K562 (cell line): Measurements from ENCODE around the gene ADAMTS15. TPM values are rescaled to one million over a fixed set of nuclear protein-coding genes. Genes with fewer than 3 reads are reported as not detected.

Source experiments
- ATAC-seq: fragments of 200-7000 bp; cut with Tn5 transposase; 3 replicates; pipeline ENCODE4 v1.9.1; 2020; ENCODE audit warnings: moderate library complexity
- BruUV-seq: library from RNA; stranded (reverse); fragments of 400-500 nt; replicated peaks from 2 replicates; lab custom pipeline; 2021; lab: Mats Ljungman, UMichigan
- CTCF ChIA-PET: fragments of 300-600 bp; formaldehyde crosslinking; extraction: SDS; loops from one replicate; lab custom pipeline; 2021; ENCODE audit warnings: low intra/inter-chr PET ratio; lab: Yijun Ruan, JAX
- POLR2A ChIA-PET: fragments of 300-600, 350-650 bp; sonication (Branson Sonifier 250); formaldehyde crosslinking; extraction: SDS; loops from one replicate; lab custom pipeline; 2021; ENCODE audit warnings: antibody characterized with exemption, inconsistent platforms; lab: Yijun Ruan, JAX
- DNase-seq, 4 experiments: peaks; one replicate each; pipeline versions ENCODE4 v3.0.0 to v3.0.0-alpha.2; 2011 to 2018; ENCODE audit warnings: low spot score in 3 of 4, mixed read lengths in 3 of 4; ENCODE audit errors: extremely low read depth in 1 of 4
- FAIRE-seq: peaks from 2 replicates; lab custom pipeline; 2011; peaks lifted over from hg19 to GRCh38; lab: Jason Lieb, UNC
- H2AFZ ChIP-seq: 2 replicates; pipeline ENCODE4 v1.6.0; 2011; ENCODE audit warnings: low read depth, low read length, control low read depth, inconsistent platforms
- H3K27ac ChIP-seq: fragments of 200-600 bp; 3 replicates; pipeline ENCODE4 v1.8.0; 2011; ENCODE audit warnings: low read depth, mild to moderate bottlenecking, control low read depth, inconsistent platforms, low read length, moderate library complexity, mixed read lengths; ENCODE audit errors: extremely low read depth
- H3K27me3 ChIP-seq, 2 experiments: fragments of 300-600 bp in 1 of 2; 2 replicates in 1 of 2; 3 replicates in 1 of 2; pipeline versions ENCODE4 v1.6.0 to v1.8.0; 2011; ENCODE audit warnings: inconsistent platforms in 2 of 2, low read length in 2 of 2, mild to moderate bottlenecking in 1 of 2, mixed read lengths in 1 of 2, moderate library complexity in 1 of 2; ENCODE audit not compliant: control insufficient read depth in 2 of 2, insufficient read depth in 2 of 2
- H3K36me3 ChIP-seq: fragments of 300-600 bp; 3 replicates; pipeline ENCODE4 v1.8.0; 2011; ENCODE audit warnings: mild to moderate bottlenecking, low read length, inconsistent platforms; ENCODE audit not compliant: control insufficient read depth, insufficient read depth
- H3K4me1 ChIP-seq, 2 experiments: fragments of 200-600 bp in 1 of 2; replicated peaks in 1 of 2; 2 replicates in 1 of 2; 3 replicates in 1 of 2; pipeline versions ENCODE4 v1.5.1 to v1.8.0; 2011; ENCODE audit warnings: inconsistent platforms in 2 of 2, low read length in 2 of 2, mild to moderate bottlenecking in 1 of 2, mixed read lengths in 1 of 2, moderate library complexity in 1 of 2; ENCODE audit not compliant: control insufficient read depth in 2 of 2, insufficient read depth in 2 of 2
- H3K4me2 ChIP-seq: 2 replicates; pipeline ENCODE4 v1.6.1; 2011; ENCODE audit warnings: low read length, control low read depth, inconsistent platforms, mixed read lengths; ENCODE audit not compliant: insufficient read depth
- H3K4me3 ChIP-seq: fragments of 200-600 bp; sonication (generic), shearing (Covaris generic); 2 replicates; pipeline ENCODE4 v1.5.1; 2016; ENCODE audit warnings: control low read depth, inconsistent platforms
- H3K79me2 ChIP-seq: fragments of 200-600 bp; 3 replicates; pipeline ENCODE4 v1.8.0; 2011; ENCODE audit warnings: low read length, inconsistent platforms; ENCODE audit not compliant: control insufficient read depth, insufficient read depth
- H3K9ac ChIP-seq, 2 experiments: 2 replicates each; pipeline versions ENCODE4 v1.6.0 to v1.6.1; 2011; ENCODE audit warnings: low read depth in 2 of 2, low read length in 2 of 2, control low read depth in 1 of 2, inconsistent platforms in 1 of 2, mild to moderate bottlenecking in 1 of 2, mixed read lengths in 1 of 2; ENCODE audit not compliant: insufficient read depth in 1 of 2
- H3K9me1 ChIP-seq: one replicate; pipeline ENCODE4 v1.6.0; 2011; ENCODE audit warnings: inconsistent platforms, mild to moderate bottlenecking, low read length, moderate library complexity; ENCODE audit not compliant: control insufficient read depth, insufficient read depth
- H3K9me3 ChIP-seq: replicated peaks from 2 replicates; pipeline ENCODE4 v1.5.1; 2011; ENCODE audit warnings: low read depth, low read length, inconsistent platforms; ENCODE audit not compliant: control insufficient read depth, insufficient read depth
- H4K20me1 ChIP-seq: replicated peaks from 2 replicates; pipeline ENCODE4 v1.6.1; 2011; ENCODE audit warnings: low read length, inconsistent platforms, mixed read lengths; ENCODE audit not compliant: control insufficient read depth, insufficient read depth
- ATF6 ChIP-seq: sonication (generic); formaldehyde crosslinking; IDR thresholded peaks from 2 replicates; pipeline ENCODE4 v1.4.0; 2020; ENCODE audit warnings: mild to moderate bottlenecking, missing genetic modification reagents
- CCAR2 ChIP-seq: fragments of 200-400 bp; formaldehyde crosslinking; IDR thresholded peaks from 2 replicates; pipeline ENCODE4 v1.6.1; 2017; ENCODE audit warnings: mild to moderate bottlenecking, low read depth, low read length
- MLLT1 ChIP-seq, 2 experiments: fragments of 450-650 bp; IDR thresholded peaks; 2 replicates each; pipeline ENCODE4 v1.6.1; 2016
- PBX2 ChIP-seq, 2 experiments: IDR thresholded peaks in 1 of 2; conservative IDR thresholded peaks in 1 of 2; 2 replicates each; pipeline ENCODE4 v1.6.1; 2016; ENCODE audit warnings: low read depth in 2 of 2, mild to moderate bottlenecking in 1 of 2, missing compliant biosample characterization in 1 of 2, missing genetic modification characterization in 1 of 2, moderate library complexity in 1 of 2
- WHSC1 ChIP-seq: IDR thresholded peaks from one replicate; pipeline ENCODE4 v1.6.1; 2012; ENCODE audit warnings: low read length, control low read depth, inconsistent platforms
- ZNF384 ChIP-seq: IDR thresholded peaks from 2 replicates; pipeline ENCODE4 v1.6.1; 2012; ENCODE audit warnings: low read depth, low read length, improper control_type of control experiment
- ZNF644 ChIP-seq: fragments of 200-800 bp; sonication (Bioruptor generic); IDR thresholded peaks from 2 replicates; pipeline ENCODE4 v1.6.1; 2016; ENCODE audit warnings: low read depth, missing genetic modification characterization, missing compliant biosample characterization
- WGBS: fragments of 100-300 bp; shearing (Covaris generic); methylation state at CpG from one replicate; pipeline ENCODE4 v1.1.6; 2016; ENCODE audit warnings: low coverage, mixed read lengths; ENCODE audit not compliant: insufficient coverage; ENCODE audit errors: missing lambda C conversion rate; 5-methylcytosine and 5-hydroxymethylcytosine counted together
- in situ Hi-C: fragments of 300-500 bp; cut with MboI; formaldehyde crosslinking; loops from 4 replicates; pipeline ENCODE4 v1.15.0; 2018; ENCODE audit warnings: inconsistent platforms, mixed read lengths
- intact Hi-C: fragments of 100-400 bp; cut with micrococcal nuclease; formaldehyde crosslinking; loops from 2 replicates; pipeline ENCODE4 v1.14.2; 2022
- polyA plus RNA-seq, 8 experiments: library from polyadenylated mRNA; depleted of rRNA in 4 of 8; stranded (reverse) in 5 of 8; unstranded in 3 of 8; fragments of >200 nt; fragmentation: Nextera tagmentation in 2 of 8; fragmentation: Illumina TruSeq in 1 of 8; extraction: Ambion mirVana in 2 of 8; extraction: Trizol in 1 of 8; gene quantifications; 2 replicates each; pipeline versions ENCODE4 v1.2.1 to v1.2.3, GENCODE V29; 2011 to 2014; ENCODE audit warnings: inconsistent platforms in 1 of 8, missing spikeins in 1 of 8
- total RNA-seq, 7 experiments: library from RNA; depleted of rRNA in 6 of 7; stranded (reverse); fragments of >200 nt in 6 of 7; fragmentation: Illumina TruSeq in 2 of 7; extraction: Trizol in 2 of 7; gene quantifications; 2 replicates each; pipeline versions ENCODE4 v1.2.1 to v1.2.3, GENCODE V29; 2011 to 2021; ENCODE audit warnings: low replicate concordance in 1 of 7

The ADAMTS15 gene
- total and polyA plus RNA-seq, 9 of the 15 experiments (the other 6 are each of a cell fraction or from before 2014, with no cell fraction given), result 0.04 TPM; not detected in 8

- TF ChIP-seq ATF6 (CRISPR knock-in tag) (no peak), PBX2 (CRISPR knock-in tag; IDR thresholded peaks at IDR 0.05; ENCODE audit: low read depth) (no peak), PBX2 (tag; conservative IDR thresholded peaks at IDR 0.05; ENCODE audit: low read depth) (no peak)
Measured at GRCh38 chr11:130404727-130405126, 43.7 kb upstream of the ADAMTS15 start (continued).

GRCh38 chr11:130405428-130405827 is 43.0 kb upstream of the ADAMTS15 start:
- H3K9ac ChIP-seq, result no peak overlapping the region
- H3K9me3 ChIP-seq, result no peaks in the 10 kb centered on the region
- no peaks in the 10 kb centered on the region for H3K9me1 ChIP-seq
- intact Hi-C loops, result no loop called here
- no TSS peak for BruUV-seq
- H3K27ac ChIP-seq, result no peak overlapping the region
- peaks cover 38 to 87% of the 10 kb centered on the region in 2 experiments for H3K27me3 ChIP-seq
- H3K79me2 ChIP-seq, result no peaks in the 10 kb centered on the region
- no peak for FAIRE-seq
- H3K4me1 ChIP-seq, result no peaks in the 10 kb centered on the region
- ChIA-PET POLR2A (no interaction called here), CTCF (no interaction called here)
- H3K4me2 ChIP-seq, result no peak overlapping the region
- no peak for ATAC-seq
- TF ChIP-seq MLLT1 (IDR thresholded peaks at IDR 0.05), result no peak
- TF ChIP-seq ZNF644 (tag), result no peak
- no peak for TF ChIP-seq CCAR2
- TF ChIP-seq WHSC1, result no peak
- TF ChIP-seq ZNF384, result no peak
- no peaks in the 10 kb centered on the region; the same call in 1 of the 2 replicates for H4K20me1 ChIP-seq
- DNase-seq, result no peak
- no peak overlapping the region for H3K4me3 ChIP-seq
- in situ Hi-C loops, result no loop called here
- WGBS, result 2% methylated on average over 9 of the region's 11 CpGs
- no peak overlapping the region for H2AFZ ChIP-seq
- H3K36me3 ChIP-seq, result no peaks in the 10 kb centered on the region
